GM19351 (cell line): ENCODE results near the gene LRMDA.

Source experiments
- ATAC-seq: cut with Tn5 transposase; IDR thresholded peaks from one replicate; pipeline ENCODE4 v1.9.1; 2021; ENCODE audit warnings: mild to moderate bottlenecking, moderate library complexity; ENCODE audit not compliant: unreplicated experiment

Gene LRMDA

GRCh38 chr10:76382381-76382851, 951.0 kb downstream of the LRMDA start:
- no peak for ATAC-seq

GRCh38 chr10:76388321-76389023, 957.0 kb downstream of the LRMDA start:
- ATAC-seq: no peak

DNA sequence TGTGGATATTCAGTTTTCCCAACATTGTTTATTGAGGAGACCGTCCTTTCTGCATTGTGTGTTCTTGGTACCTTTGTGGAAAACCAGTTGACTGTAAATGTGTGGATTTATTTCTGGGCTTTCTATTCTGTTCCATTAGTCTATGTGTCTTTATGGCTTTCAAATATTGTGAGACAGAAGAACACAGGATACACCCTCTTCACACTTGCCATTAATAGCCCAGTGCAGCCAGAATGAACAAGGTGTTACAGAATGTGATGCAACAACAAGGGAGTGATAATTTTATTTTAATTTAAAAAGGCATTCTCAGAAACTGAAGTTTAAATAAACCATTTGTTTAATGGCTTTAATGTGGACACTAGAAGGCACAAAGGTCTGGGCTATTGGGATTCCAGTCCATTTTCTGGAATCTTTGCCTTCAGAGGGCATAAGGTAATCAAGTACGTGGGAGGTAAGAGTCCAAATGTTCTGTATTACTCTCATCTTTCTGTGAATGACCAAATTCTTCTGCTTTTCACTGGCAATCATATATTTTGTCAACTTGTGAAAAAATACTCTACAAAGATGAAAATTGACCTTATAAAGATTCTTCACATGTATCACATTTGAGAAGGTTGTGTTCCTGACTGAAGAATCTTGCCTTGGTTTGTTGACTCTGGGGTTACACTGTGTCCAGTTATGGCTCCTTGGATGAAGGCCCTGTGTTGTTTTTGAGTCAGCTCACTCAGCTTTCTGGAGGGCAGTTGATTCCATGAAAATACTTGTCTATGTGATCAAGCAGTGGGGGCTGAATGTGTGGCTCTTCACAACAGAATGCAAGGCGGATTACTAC, 962.7 kb downstream of the LRMDA start:
- ATAC-seq: no peak

- no peak for ATAC-seq
Observed at GRCh38 chr10:76394707-76395042, 963.3 kb downstream of the LRMDA start.

DNA sequence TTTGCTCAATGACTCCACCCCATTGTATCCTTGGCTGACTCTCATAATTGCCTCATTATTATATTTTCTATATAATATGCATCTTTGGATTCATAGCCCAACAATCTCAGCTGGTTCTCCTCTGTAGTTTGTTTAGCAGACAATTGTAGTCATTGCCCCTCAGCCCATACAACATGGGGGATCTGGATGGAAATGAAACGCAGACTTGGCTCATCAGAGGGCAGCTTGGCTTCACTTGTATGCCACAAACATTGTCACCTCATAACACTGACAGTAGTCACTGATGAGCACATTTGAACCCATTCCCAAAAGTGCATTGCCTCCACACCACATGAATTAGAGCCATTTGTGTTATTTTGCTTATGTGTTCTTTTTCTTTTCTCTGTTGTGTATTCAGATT, 963.8 kb downstream of the LRMDA start:
- ATAC-seq: no peak

DNA sequence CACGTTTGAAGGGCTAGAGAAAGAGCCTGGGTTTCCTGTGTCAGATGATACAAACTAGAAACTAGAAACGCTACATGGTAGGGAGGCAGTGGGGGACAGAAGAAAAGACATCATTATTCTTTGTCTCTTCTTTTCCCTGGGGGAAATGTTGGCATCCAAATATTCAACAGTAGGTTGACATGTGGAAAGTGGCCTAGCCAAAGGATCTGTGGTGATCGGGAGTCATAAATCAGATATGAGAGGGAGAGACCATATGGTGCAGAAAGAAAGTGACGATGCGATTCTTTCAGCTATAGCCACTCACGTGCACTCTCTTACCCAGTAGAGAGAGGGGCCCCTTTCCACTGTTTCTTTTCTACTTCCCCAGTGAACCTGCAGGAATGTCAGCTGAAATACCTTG, 964.7 kb downstream of the LRMDA start:
- no peak for ATAC-seq

- no peak for ATAC-seq
Observed at GRCh38 chr10:76397181-76398042, 966.0 kb downstream of the LRMDA start.

- no peak for ATAC-seq
Observed at GRCh38 chr10:76398043-76398710, 966.8 kb downstream of the LRMDA start.

GRCh38 chr10:76399226-76399625, 967.8 kb downstream of the LRMDA start:
- no peak for ATAC-seq

DNA sequence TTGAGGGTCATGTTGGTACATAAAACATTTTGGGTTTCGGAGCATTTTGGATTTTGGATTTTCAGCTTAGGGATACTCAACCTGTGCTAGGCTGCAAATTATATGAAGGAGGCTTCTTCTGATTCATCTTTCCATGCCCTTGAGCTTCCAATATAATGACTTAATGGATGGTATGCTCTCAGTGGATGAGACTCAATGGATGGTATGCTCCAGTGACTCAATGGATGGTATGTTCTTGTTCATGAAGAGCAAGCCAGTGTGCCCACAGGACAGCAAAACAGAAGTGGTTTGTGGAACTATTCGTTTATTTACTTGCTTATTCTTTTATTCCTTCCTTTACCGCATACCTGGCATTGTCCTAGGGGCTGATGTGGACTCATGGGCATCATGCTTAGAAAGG, 969.6 kb downstream of the LRMDA start:
- ATAC-seq: no peak

DNA sequence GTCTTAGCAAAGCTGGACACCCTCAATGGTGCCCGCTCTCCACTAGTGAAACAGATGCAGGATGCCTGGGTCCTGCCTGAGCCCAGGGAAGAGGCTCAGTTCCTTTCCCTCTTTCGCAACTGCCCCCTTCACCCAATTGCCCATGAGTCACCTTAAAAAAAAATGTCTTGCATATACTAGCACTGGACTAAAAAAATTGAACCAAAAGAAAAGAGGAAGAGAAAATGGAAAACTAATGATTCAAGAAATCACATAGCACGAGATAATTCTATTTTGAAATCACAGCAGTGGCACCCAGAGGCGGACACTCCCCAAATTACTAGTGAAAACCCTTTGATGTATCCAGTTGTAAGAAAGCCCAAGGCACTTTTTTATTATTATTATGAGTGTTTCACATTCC, 972.5 kb downstream of the LRMDA start:
- ATAC-seq: no peak

DNA sequence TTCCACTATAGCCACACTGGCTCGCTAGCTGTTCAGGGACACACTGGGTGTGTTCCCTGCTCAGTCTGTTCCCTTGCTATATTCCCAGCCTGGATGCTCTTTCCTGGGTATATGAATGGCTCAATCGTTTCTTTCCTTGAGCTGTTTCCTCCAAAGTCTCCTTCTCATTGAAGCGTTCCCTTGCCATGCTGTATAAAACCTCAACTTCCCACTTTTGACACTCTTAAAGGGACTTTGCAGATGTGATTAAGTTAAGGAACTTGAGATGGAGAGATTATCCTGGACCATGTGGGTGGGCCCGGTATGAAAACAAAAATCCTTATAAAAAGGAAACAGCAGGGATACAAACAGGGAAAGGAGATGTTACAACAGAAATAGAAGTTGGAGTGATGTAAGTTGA, 973.1 kb downstream of the LRMDA start:
- no peak for ATAC-seq

GRCh38 chr10:76405922-76406321, 974.5 kb downstream of the LRMDA start:
- no peak for ATAC-seq

GRCh38 chr10:76408646-76409045, 977.2 kb downstream of the LRMDA start:
- no peak for ATAC-seq

GRCh38 chr10:76411729-76412435, 980.5 kb downstream of the LRMDA start:
- ATAC-seq: no peak

DNA sequence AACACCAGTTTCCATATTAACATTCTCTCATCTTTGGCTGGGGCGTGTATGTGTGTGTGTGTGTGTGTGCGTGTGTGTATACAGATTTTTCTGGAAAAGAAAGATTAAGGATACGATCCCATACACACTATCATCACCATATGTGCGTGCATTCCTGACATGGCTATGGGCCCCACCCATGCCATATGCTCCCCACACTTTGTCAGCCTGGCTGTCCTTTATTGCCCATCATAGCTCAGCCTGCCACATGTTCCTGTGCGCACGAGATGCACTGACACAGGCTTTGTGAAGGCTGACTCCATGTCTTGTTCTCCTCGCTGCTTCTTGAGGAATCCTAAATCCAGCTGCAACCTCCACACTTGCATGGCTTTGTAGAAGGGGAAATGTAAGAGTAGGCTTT, 984.1 kb downstream of the LRMDA start:
- ATAC-seq: no peak

DNA sequence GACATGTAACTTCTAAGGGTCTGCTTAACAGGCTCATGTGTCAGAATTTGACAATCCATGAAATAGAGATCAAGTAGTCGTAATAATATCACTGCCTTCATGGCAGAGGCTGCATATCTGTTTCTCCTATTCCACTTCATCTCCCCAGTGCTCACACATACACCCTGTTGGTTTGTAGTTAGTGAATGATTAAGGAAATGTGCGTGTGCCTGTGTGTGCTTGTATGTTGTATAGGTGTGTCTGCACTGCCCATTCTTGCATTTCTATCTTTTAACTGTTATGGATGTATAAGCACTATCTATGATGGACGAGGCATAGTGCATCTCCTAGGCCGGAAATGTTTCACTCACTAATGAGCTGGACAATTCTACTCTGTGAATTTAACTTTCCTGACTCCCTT, 985.2 kb downstream of the LRMDA start:
- ATAC-seq: no peak

DNA sequence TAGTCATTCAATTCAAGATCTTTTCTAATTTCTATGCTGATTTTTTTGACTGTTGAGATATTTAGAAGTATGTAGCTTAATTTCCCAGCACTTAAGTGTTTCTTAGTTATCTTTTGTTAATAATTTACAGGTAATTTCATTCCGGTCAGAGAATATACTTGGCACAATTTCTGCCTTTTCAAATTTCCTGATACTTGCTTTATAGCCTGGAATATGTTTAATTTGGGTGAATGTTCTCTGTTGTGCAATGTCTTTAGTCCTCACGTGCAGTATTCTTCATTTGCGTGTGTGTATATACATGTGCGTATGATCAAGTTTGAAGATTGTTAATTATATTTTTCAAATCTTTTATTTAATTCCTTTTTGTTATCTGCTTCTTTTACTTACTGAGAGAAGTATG, 989.3 kb downstream of the LRMDA start:
- ATAC-seq: no peak

GRCh38 chr10:76422769-76423168, 991.3 kb downstream of the LRMDA start:
- no peak for ATAC-seq
